C1 segment of cervical spinal cord (tissue), 14 donors: ENCODE measurements around the gene ZSCAN21.
A peak's percentile ranks its signal among the peaks of the same experiment; 100 is the strongest.

ENCODE experiments used
- DNase-seq, 14 donors: peaks; one replicate each; lab custom pipeline; 2025; lab: John Stamatoyannopoulos, UW

ZSCAN21 gene

GRCh38 chr7:100075418-100075817, 25.8 kb downstream of the ZSCAN21 start:
- no peak for DNase-seq

GRCh38 chr7:100077205-100077604, 27.6 kb downstream of the ZSCAN21 start:
- DNase-seq = no peak

- peak in 11 of 14 donors; percentile 7 to 69 (median 45) for DNase-seq
Measured at GRCh38 chr7:100079024-100079560, 29.5 kb downstream of the ZSCAN21 start.

GRCh38 chr7:100080907-100081534, 31.4 kb downstream of the ZSCAN21 start:
- no peak for DNase-seq

GRCh38 chr7:100081535-100082102, 32.0 kb downstream of the ZSCAN21 start, which contains the start of gene ZNF3:
TSS of gene ZNF3 (minus strand) at chr7:100081723. CDS start at chr7:100077357, 4,366 bp downstream.
- peak; percentile 83 to 99 (median 98) for DNase-seq

GRCh38 chr7:100082978-100083377, 33.4 kb downstream of the ZSCAN21 start:
- DNase-seq = no peak

- no peak for DNase-seq
Measured at GRCh38 chr7:100085515-100085914, 35.9 kb downstream of the ZSCAN21 start.

GRCh38 chr7:100087055-100087750, 37.6 kb downstream of the ZSCAN21 start:
- DNase-seq = no peak

- DNase-seq = peak in 1 of 14 donors; percentile 40
Measured at GRCh38 chr7:100088095-100088620, 38.6 kb downstream of the ZSCAN21 start.

- peak; percentile 13 to 91 (median 69) for DNase-seq
Measured at GRCh38 chr7:100088621-100089457, 39.3 kb downstream of the ZSCAN21 start, which contains the start of gene COPS6. TSS of gene COPS6 (plus strand) at chr7:100088969. CDS start at chr7:100088991, 22 bp downstream.

- peak in 1 of 14 donors; percentile 23 for DNase-seq
Measured at GRCh38 chr7:100089458-100090196, 40.1 kb downstream of the ZSCAN21 start.

- DNase-seq = no peak
Measured at GRCh38 chr7:100090527-100091410, 41.2 kb downstream of the ZSCAN21 start.

GRCh38 chr7:100091411-100092181, 42.0 kb downstream of the ZSCAN21 start:
- no peak for DNase-seq

GRCh38 chr7:100093054-100093453, 43.5 kb downstream of the ZSCAN21 start:
- DNase-seq = peak in 1 of 14 donors; percentile 5

- peak in 1 of 14 donors; percentile 41 for DNase-seq
Measured at GRCh38 chr7:100093498-100093897, 43.9 kb downstream of the ZSCAN21 start.

- peak in 1 of 14 donors; percentile 41 for DNase-seq
Measured at GRCh38 chr7:100093925-100094486, 44.4 kb downstream of the ZSCAN21 start.

GRCh38 chr7:100095289-100095688, 45.7 kb downstream of the ZSCAN21 start:
- no peak for DNase-seq

- DNase-seq = no peak
Measured at GRCh38 chr7:100095704-100096103, 46.1 kb downstream of the ZSCAN21 start.
